Heart right ventricle (tissue), 16 donors: ENCODE measurements around the gene C16orf96. TPM values are rescaled to one million over a fixed set of nuclear protein-coding genes. Genes with fewer than 3 reads are reported as not detected.

ENCODE experiments used
- ATAC-seq, 8 donors: fragments of 200-7000 bp; cut with Tn5 transposase; one replicate each; pipeline ENCODE4 v1.9.1; 2020; ENCODE audit warnings: mild to moderate bottlenecking in 8 of 8, moderate library complexity in 8 of 8, moderate number of reproducible peaks in 1 of 8
- DNase-seq, 2 donors: peaks; one replicate each; pipeline ENCODE4 v3.0.0-alpha.2; 2020
- H3K27ac ChIP-seq, 10 donors: fragments of 200-600 bp; sonication (generic) in 2 of 10; one replicate each; pipeline versions ENCODE4 v1.5.0 to v1.8.0; 2020 to 2022; ENCODE audit warnings: mild to moderate bottlenecking in 3 of 10
- H3K27me3 ChIP-seq, 7 donors: fragments of 200-600 bp; one replicate each; pipeline ENCODE4 v1.8.0; 2021 to 2022; ENCODE audit warnings: mild to moderate bottlenecking in 2 of 7
- H3K36me3 ChIP-seq, 9 donors: fragments of 200-600 bp; sonication (generic) in 1 of 9; one replicate each; pipeline versions ENCODE4 v1.5.0 to v1.8.0; 2020 to 2022; ENCODE audit warnings: mild to moderate bottlenecking in 2 of 9
- H3K4me1 ChIP-seq, 9 donors: fragments of 200-600 bp; sonication (generic) in 1 of 9; one replicate each; pipeline versions ENCODE4 v1.5.0 to v1.8.0; 2020 to 2022; ENCODE audit warnings: mild to moderate bottlenecking in 4 of 9
- H3K4me3 ChIP-seq, 10 donors: fragments of 200-600 bp; sonication (generic) in 2 of 10; one replicate each; pipeline versions ENCODE4 v1.5.0 to v1.8.0; 2020 to 2022; ENCODE audit warnings: mild to moderate bottlenecking in 7 of 10, moderate library complexity in 2 of 10
- H3K9me3 ChIP-seq, 11 donors: fragments of 200-600 bp in 10 of 11; sonication (generic) in 2 of 11; one replicate each; pipeline versions ENCODE4 v1.5.0 to v1.8.0; 2013 to 2022; ENCODE audit warnings: mild to moderate bottlenecking in 2 of 11, control low read depth in 1 of 11, moderate library complexity in 1 of 11
- WGBS, 2 donors: extraction: QIAGEN DNeasy Blood & Tissue Kit; methylation state at CpG; one replicate each; pipeline ENCODE4 v1.1.7; 2013; ENCODE audit warnings: inconsistent platforms in 1 of 2; 5-methylcytosine and 5-hydroxymethylcytosine counted together
- intact Hi-C, 10 donors: fragments of 100-400 bp; cut with DNase I; formaldehyde crosslinking; loops; one replicate each; pipeline versions ENCODE4 v1.11.1 to v1.14.2; 2022
- polyA plus RNA-seq, 2 donors: library from polyadenylated mRNA; stranded (reverse); fragments of 200-250 nt; gene quantifications; one replicate each; pipeline ENCODE4 v1.2.3, GENCODE V29; 2013
- total RNA-seq, 10 donors: library from RNA; stranded (reverse); fragmentation: NEBNext Ultra II Directional in 3 of 10; extraction: Animal tissue kit (Norgen Biotek cat#: 25700) in 3 of 10; gene quantifications; one replicate each; pipeline versions ENCODE4 v1.2.1 to v1.2.4, GENCODE V29; 2021 to 2023
- TF ChIP-seq, protein P1 (sequence below), 9 donors: fragments of 200-600 bp; sonication (generic) in 2 of 9; IDR thresholded peaks; one replicate each; pipeline versions ENCODE4 v1.5.0 to v1.8.0; 2021 to 2022; ENCODE audit warnings: antibody characterized with exemption in 9 of 9, mild to moderate bottlenecking in 5 of 9, moderate library complexity in 1 of 9
- donor health status: Arrhythmogenic right ventricular cardiomyopathy.
- donor health status: ischemic (EF 13 %, LVEDD 7.1; RV severe dilation, severe dysfunction).
- donor health status: healthy with polysubstance abuse.
- donor health status: DM: no; HTN: yes; CAD: no.
- donor health status: DM: no; HTN: no; CAD: no.
- donor health status: ischemic (EF 25% LVEDD 6.9; RV normal size, moderate dysfunction).
- donor health status: ischemic (EF 25% LVEDD 5.7; RV mildly dilated, moderate dysfunction).
- donor health status: healthy.
- donor health status: DM: yes; HTN: yes; CAD: no.
- donor health status: Ischemic cardiomyopathy.
- donor health status: ischemic (EF 35%, LVEDD 5.7; RV mildly dilated, moderate dysfunction).
- donor health status: nonischemic (EF 11% LVEDD 7.7; RV severe dilation, severe dysfunction).
- donor health status: DM: yes; HTN: yes; CAD: no.
- donor health status: PGD.
- donor health status: ischemic (EF 29% LVEDD 5.4; RV normal size, mild dysfunction).
- donor health status: nonischemic (EF 23%, LVEDD 6.1; RV moderate dilation, normal function).

Gene C16orf96
- total and polyA plus RNA-seq, 12 donors, result 0.01 to 0.21 (median 0.07) TPM; not detected in 1

DNA sequence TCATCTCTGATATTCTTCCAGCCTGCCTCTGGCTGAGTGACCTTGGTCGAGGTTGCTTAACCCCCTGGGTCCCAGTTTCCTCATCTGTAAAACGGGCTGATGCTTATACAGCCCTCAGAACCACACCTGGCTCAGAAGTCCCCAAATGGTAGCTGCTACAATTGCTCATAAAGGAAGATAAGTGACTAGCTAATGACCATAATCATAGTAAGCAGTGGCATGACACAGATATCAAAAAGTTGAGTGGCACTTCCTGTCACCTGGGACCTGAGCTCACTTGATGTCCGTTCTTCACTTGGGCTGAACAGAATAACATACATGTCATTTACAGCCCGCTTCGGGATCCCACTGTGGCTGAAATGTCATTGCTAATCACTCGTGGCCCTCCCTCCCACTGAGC is 70.3 kb downstream of the C16orf96 start:
- Histone ChIP-seq H3K36me3 (peaks cover 0 to 6% (median 0%) of the 10 kb centered on the region in 9 donors), H3K27ac (peak overlapping the region in 4 of 10 donors; percentile 94 to 99 (median 96)), H3K4me3 (peak overlapping the region in 7 of 10 donors; percentile 83 to 100 (median 93)), H3K4me1 (peaks cover 9 to 28% (median 22%) of the 10 kb centered on the region in 9 donors), H3K9me3 (peaks cover 0 to 9% (median 1%) of the 10 kb centered on the region in 11 donors), H3K27me3 (no peaks in the 10 kb centered on the region)
- ATAC-seq (no peak), DNase-seq (no peak)
- 56 to 70% methylated on average over 6 of the region's 6 CpGs for WGBS, 2 donors
- intact Hi-C loops, result loop anchor here in 1 of 10 donors (5.0 kb wide), 1 partner anchor 51 kb away; no protein-coding TSS in a partner anchor
- TF ChIP-seq, protein P1, sequence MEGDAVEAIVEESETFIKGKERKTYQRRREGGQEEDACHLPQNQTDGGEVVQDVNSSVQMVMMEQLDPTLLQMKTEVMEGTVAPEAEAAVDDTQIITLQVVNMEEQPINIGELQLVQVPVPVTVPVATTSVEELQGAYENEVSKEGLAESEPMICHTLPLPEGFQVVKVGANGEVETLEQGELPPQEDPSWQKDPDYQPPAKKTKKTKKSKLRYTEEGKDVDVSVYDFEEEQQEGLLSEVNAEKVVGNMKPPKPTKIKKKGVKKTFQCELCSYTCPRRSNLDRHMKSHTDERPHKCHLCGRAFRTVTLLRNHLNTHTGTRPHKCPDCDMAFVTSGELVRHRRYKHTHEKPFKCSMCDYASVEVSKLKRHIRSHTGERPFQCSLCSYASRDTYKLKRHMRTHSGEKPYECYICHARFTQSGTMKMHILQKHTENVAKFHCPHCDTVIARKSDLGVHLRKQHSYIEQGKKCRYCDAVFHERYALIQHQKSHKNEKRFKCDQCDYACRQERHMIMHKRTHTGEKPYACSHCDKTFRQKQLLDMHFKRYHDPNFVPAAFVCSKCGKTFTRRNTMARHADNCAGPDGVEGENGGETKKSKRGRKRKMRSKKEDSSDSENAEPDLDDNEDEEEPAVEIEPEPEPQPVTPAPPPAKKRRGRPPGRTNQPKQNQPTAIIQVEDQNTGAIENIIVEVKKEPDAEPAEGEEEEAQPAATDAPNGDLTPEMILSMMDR (IDR thresholded peaks at IDR 0.05), result no peak

- DNase-seq (no peak), ATAC-seq (no peak)
- H3K4me3 ChIP-seq, result no peak overlapping the region
- WGBS, 2 donors, result 93 to 95% methylated on average over 9 of the region's 9 CpGs
- H3K27ac ChIP-seq, result peak overlapping the region in 1 of 10 donors; percentile 31
- no peaks in the 10 kb centered on the region for H3K27me3 ChIP-seq
- peaks cover 9 to 28% (median 22%) of the 10 kb centered on the region in 9 donors for H3K4me1 ChIP-seq
- intact Hi-C loops, result loop anchor here in 1 of 10 donors (5.0 kb wide), 1 partner anchor 49 kb away; no protein-coding TSS in a partner anchor
- peaks cover 0 to 6% (median 0%) of the 10 kb centered on the region in 9 donors for H3K36me3 ChIP-seq
- H3K9me3 ChIP-seq, result peaks cover 0 to 20% (median 5%) of the 10 kb centered on the region in 11 donors
- TF ChIP-seq, protein P1 (IDR thresholded peaks at IDR 0.05), result no peak
Measured at GRCh38 chr16:4628283-4628682, 72.1 kb downstream of the C16orf96 start.

GRCh38 chr16:4631444-4631843 is 75.3 kb downstream of the C16orf96 start:
- no peak for ATAC-seq
- no peak overlapping the region for H3K4me3 ChIP-seq
- no peak overlapping the region for H3K27ac ChIP-seq
- H3K27me3 ChIP-seq, result no peaks in the 10 kb centered on the region
- H3K36me3 ChIP-seq, result peaks cover 0 to 27% (median 8%) of the 10 kb centered on the region in 9 donors
- intact Hi-C loops, result no loop called here
- 97 to 100% methylated on average over 1 of the region's 1 CpG for WGBS, 2 donors
- DNase-seq, result no peak
- TF ChIP-seq, protein P1 (IDR thresholded peaks at IDR 0.05), result no peak
- peaks cover 0 to 20% (median 5%) of the 10 kb centered on the region in 11 donors for H3K9me3 ChIP-seq
- H3K4me1 ChIP-seq, result peaks cover 0 to 23% (median 9%) of the 10 kb centered on the region in 9 donors

GRCh38 chr16:4633910-4634635 is 77.9 kb downstream of the C16orf96 start:
- Histone ChIP-seq H3K4me3 (no peak overlapping the region), H3K9me3 (peaks cover 0 to 20% (median 5%) of the 10 kb centered on the region in 11 donors), H3K36me3 (peaks cover 0 to 30% (median 8%) of the 10 kb centered on the region in 9 donors), H3K4me1 (peaks cover 0 to 21% (median 0%) of the 10 kb centered on the region in 9 donors), H3K27ac (no peak overlapping the region), H3K27me3 (no peaks in the 10 kb centered on the region)
- DNase-seq (no peak), ATAC-seq (peak in 2 of 8 donors; percentile 14 to 20)
- intact Hi-C loops, result no loop called here
- TF ChIP-seq, protein P1 (IDR thresholded peaks at IDR 0.05), result no peak
- 91 to 94% methylated on average over 20 of the region's 20 CpGs for WGBS, 2 donors
